ENCODE results near the gene ACSM6.

The ACSM6 gene

GRCh38 chr10:95273393-95274312 lies 79.6 kb downstream of the ACSM6 start:
- no peak for DNase-seq

- DNase-seq: no peak
These were observed 81.8 kb downstream of the ACSM6 start for GRCh38 chr10:95275726-95276366.

GRCh38 chr10:95276367-95277200 lies 82.5 kb downstream of the ACSM6 start:
- DNase-seq: no peak

- no peak for DNase-seq
These were observed 83.1 kb downstream of the ACSM6 start for GRCh38 chr10:95277201-95277570.

- no peak for DNase-seq
These were observed 83.6 kb downstream of the ACSM6 start for GRCh38 chr10:95277614-95278013.

Measured in CD4-positive, alpha-beta T cell treated with Interleukin-17A for 1 hour (primary cell).